ENCODE measurements around the gene COMMD6. TPM values are rescaled to one million over a fixed set of nuclear protein-coding genes. Genes with fewer than 3 reads are reported as not detected.

COMMD6 gene
- total and polyA plus RNA-seq, 9 of the 15 experiments (the other 6 are each of a cell fraction or from before 2014, with no cell fraction given) = 32.6 to 116 (median 65.0) TPM

DNA sequence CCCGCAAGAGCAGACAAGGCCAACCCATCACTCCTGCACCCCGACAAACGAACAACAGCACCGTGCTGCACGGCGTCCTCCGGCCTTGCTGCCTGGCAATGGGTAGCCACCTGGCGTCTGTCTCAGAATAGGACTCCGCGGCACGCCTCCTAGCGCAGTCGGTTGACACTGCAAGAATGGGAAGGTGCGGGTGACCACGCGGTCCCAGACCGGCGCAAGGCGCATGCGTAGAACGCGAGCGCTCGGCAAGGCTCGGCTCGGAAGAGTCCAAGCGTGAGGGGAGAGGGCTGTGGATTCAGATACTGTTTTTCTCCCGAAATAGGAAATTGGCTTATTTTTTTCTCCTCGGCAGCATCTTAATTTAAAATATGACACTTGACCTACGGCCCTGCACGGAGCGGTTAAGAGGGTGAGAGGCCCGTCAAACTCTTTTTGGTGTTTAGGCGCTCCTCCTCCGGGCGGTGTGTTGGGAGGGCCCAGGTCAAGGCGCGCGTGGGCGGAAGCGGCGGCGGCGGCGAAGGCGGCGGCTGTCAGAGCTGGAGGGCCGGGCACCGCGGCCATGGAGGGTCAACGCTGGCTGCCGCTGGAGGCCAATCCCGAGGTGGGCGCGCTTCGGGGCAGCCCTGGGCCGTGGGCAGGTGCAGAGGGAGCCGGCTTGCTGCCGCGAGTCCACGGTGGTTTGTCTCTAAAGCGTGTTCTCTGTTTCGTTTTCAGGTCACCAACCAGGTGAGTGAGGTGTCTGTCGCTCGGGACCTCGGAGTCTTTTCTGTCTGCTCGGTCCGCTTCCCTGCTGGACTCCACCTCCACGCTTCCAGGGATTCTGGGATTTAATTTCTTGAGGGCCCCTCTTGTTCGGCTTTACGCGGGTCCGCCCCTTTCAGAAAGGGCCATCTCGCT lies 11.9 kb upstream of the COMMD6 start, which contains the start of gene UCHL3 (continued):
- TF ChIP-seq, protein P1, sequence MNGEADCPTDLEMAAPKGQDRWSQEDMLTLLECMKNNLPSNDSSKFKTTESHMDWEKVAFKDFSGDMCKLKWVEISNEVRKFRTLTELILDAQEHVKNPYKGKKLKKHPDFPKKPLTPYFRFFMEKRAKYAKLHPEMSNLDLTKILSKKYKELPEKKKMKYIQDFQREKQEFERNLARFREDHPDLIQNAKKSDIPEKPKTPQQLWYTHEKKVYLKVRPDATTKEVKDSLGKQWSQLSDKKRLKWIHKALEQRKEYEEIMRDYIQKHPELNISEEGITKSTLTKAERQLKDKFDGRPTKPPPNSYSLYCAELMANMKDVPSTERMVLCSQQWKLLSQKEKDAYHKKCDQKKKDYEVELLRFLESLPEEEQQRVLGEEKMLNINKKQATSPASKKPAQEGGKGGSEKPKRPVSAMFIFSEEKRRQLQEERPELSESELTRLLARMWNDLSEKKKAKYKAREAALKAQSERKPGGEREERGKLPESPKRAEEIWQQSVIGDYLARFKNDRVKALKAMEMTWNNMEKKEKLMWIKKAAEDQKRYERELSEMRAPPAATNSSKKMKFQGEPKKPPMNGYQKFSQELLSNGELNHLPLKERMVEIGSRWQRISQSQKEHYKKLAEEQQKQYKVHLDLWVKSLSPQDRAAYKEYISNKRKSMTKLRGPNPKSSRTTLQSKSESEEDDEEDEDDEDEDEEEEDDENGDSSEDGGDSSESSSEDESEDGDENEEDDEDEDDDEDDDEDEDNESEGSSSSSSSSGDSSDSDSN (IDR thresholded peaks at IDR 0.05; ENCODE audit: borderline replicate concordance in 1 of 2, low read depth in 2 of 2, low read length in 2 of 2) = no peak
- no peak for TF ChIP-seq ZNF12 (CRISPR knock-in tag; IDR thresholded peaks at IDR 0.05)
- TF ChIP-seq GTF2F1 (IDR thresholded peaks at IDR 0.05; ENCODE audit: low read depth, low read length) = no peak
- TF ChIP-seq, protein P2, sequence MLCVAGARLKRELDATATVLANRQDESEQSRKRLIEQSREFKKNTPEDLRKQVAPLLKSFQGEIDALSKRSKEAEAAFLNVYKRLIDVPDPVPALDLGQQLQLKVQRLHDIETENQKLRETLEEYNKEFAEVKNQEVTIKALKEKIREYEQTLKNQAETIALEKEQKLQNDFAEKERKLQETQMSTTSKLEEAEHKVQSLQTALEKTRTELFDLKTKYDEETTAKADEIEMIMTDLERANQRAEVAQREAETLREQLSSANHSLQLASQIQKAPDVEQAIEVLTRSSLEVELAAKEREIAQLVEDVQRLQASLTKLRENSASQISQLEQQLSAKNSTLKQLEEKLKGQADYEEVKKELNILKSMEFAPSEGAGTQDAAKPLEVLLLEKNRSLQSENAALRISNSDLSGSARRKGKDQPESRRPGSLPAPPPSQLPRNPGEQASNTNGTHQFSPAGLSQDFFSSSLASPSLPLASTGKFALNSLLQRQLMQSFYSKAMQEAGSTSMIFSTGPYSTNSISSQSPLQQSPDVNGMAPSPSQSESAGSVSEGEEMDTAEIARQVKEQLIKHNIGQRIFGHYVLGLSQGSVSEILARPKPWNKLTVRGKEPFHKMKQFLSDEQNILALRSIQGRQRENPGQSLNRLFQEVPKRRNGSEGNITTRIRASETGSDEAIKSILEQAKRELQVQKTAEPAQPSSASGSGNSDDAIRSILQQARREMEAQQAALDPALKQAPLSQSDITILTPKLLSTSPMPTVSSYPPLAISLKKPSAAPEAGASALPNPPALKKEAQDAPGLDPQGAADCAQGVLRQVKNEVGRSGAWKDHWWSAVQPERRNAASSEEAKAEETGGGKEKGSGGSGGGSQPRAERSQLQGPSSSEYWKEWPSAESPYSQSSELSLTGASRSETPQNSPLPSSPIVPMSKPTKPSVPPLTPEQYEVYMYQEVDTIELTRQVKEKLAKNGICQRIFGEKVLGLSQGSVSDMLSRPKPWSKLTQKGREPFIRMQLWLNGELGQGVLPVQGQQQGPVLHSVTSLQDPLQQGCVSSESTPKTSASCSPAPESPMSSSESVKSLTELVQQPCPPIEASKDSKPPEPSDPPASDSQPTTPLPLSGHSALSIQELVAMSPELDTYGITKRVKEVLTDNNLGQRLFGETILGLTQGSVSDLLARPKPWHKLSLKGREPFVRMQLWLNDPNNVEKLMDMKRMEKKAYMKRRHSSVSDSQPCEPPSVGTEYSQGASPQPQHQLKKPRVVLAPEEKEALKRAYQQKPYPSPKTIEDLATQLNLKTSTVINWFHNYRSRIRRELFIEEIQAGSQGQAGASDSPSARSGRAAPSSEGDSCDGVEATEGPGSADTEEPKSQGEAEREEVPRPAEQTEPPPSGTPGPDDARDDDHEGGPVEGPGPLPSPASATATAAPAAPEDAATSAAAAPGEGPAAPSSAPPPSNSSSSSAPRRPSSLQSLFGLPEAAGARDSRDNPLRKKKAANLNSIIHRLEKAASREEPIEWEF (CRISPR knock-in tag; IDR thresholded peaks at IDR 0.05) = no peak
- TF ChIP-seq ZFX (CRISPR knock-in tag; IDR thresholded peaks at IDR 0.05) = peak; percentile 65
- TF ChIP-seq DDX20 (tag; IDR thresholded peaks at IDR 0.05; ENCODE audit: low read depth) = no peak

Measured in K562 (cell line).